Measurements from ENCODE around the gene MEX3A. TPM values are rescaled to one million over a fixed set of nuclear protein-coding genes. Genes with fewer than 3 reads are reported as not detected.
A peak's percentile ranks its signal among the peaks of the same experiment; 100 is the strongest.

MEX3A gene
- total RNA-seq, 1 experiment from 2014 or later = 68.0 TPM

- Histone ChIP-seq H3K23ac (ENCODE audit: insufficient read length, low read depth, low read length) (no peak overlapping the region), H3K9ac (ENCODE audit: extremely low read depth, insufficient read length, low read length) (no peak overlapping the region), H3K23me2 (ENCODE audit: insufficient read length, low read depth, low read length, poor library complexity, severe bottlenecking) (peaks cover 10% of the 10 kb centered on the region), H2BK20ac (ENCODE audit: low read depth, low read length, poor library complexity, severe bottlenecking) (no peak overlapping the region), H2AFZ (ENCODE audit: low read length) (no peak overlapping the region), H2AK5ac (ENCODE audit: insufficient read length, low read length) (no peak overlapping the region), H3K79me2 (ENCODE audit: insufficient read depth, low read length) (no peaks in the 10 kb centered on the region; the same call in 1 of the 2 replicates), H3T11ph (ENCODE audit: low read length) (no peak overlapping the region), H3K4me1 (ENCODE audit: insufficient read depth, low read length) (0 out of 2 replicates have a peak, but pooled peaks cover 2% of the 10 kb centered on the region), H3K9me3 (ENCODE audit: control insufficient read depth, low read depth, low read length) (no peaks in the 10 kb centered on the region), H2BK120ac (ENCODE audit: low read depth, low read length, poor library complexity, severe bottlenecking) (no peak overlapping the region), H3K27ac (ENCODE audit: insufficient read length, low read depth, low read length) (no peak overlapping the region), H4K20me1 (ENCODE audit: control insufficient read depth, insufficient read depth, insufficient read length) (no peaks in the 10 kb centered on the region), H4K8ac (replicated peaks; ENCODE audit: insufficient read length, low read depth, low read length) (no peak overlapping the region), H2BK5ac (ENCODE audit: insufficient read length, low read length) (no peak overlapping the region), H3K56ac (ENCODE audit: insufficient read length, low read depth, low read length) (no peak overlapping the region), H3K14ac (ENCODE audit: insufficient read depth, low read length) (no peak overlapping the region), H3K4me2 (ENCODE audit: insufficient read depth, insufficient read length, low read length) (peak overlapping the region; percentile 41), H4K91ac (ENCODE audit: insufficient read length, low read depth, low read length) (no peak overlapping the region), H2BK12ac (ENCODE audit: insufficient read length, low read depth, low read length) (no peak overlapping the region), H3K18ac (ENCODE audit: insufficient read length, low read depth, low read length) (no peak overlapping the region), H3K4ac (ENCODE audit: low read depth, low read length) (no peak overlapping the region), H2BK15ac (ENCODE audit: low read depth, low read length) (no peak overlapping the region), H4K5ac (ENCODE audit: insufficient read length, low read depth, low read length) (no peak overlapping the region), H3K27me3 (ENCODE audit: insufficient read depth, low read length) (no peaks in the 10 kb centered on the region), H3K79me1 (ENCODE audit: insufficient read depth, low read depth, low read length, poor library complexity, severe bottlenecking) (peaks cover 4% of the 10 kb centered on the region)
- Mint-ChIP-seq H3K27ac (peak overlapping the region; percentile 74 to 95 (median 88)), H3K36me3 (ENCODE audit: insufficient read depth in 1 of 3, low read depth in 3 of 3) (peaks cover 19 to 50% (median 46%) of the 10 kb centered on the region in 3 experiments), H3K9me3 (no peaks in the 10 kb centered on the region), H3K4me3 (peak overlapping the region; percentile 84 to 98), H3K4me1 (peaks cover 18 to 20% of the 10 kb centered on the region in 2 experiments), H3K27me3 (ENCODE audit: low read depth) (no peaks in the 10 kb centered on the region)
- no CpG with 5 or more reads among the region's 63 CpGs for WGBS (ENCODE audit: extremely low coverage, insufficient read length, low lambda C conversion rate)
- TF ChIP-seq, protein P1, sequence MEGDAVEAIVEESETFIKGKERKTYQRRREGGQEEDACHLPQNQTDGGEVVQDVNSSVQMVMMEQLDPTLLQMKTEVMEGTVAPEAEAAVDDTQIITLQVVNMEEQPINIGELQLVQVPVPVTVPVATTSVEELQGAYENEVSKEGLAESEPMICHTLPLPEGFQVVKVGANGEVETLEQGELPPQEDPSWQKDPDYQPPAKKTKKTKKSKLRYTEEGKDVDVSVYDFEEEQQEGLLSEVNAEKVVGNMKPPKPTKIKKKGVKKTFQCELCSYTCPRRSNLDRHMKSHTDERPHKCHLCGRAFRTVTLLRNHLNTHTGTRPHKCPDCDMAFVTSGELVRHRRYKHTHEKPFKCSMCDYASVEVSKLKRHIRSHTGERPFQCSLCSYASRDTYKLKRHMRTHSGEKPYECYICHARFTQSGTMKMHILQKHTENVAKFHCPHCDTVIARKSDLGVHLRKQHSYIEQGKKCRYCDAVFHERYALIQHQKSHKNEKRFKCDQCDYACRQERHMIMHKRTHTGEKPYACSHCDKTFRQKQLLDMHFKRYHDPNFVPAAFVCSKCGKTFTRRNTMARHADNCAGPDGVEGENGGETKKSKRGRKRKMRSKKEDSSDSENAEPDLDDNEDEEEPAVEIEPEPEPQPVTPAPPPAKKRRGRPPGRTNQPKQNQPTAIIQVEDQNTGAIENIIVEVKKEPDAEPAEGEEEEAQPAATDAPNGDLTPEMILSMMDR (conservative IDR thresholded peaks at IDR 0.05) = peak; percentile 56; the same call in 2 of the 3 replicates
- peak; percentile 86 for DNase-seq
These were observed 29.1 kb downstream of the MEX3A start for GRCh38 chr1:156052862-156053767.

Data from H9 (cell line).